HUES64 (cell line): ENCODE results near the gene JOSD1.

Experiments used
- H3K27ac ChIP-seq: 2 replicates; pipeline ENCODE4 v1.7.0; 2013; ENCODE audit warnings: low read depth, low read length, inconsistent platforms
- H3K27me3 ChIP-seq: 2 replicates; pipeline ENCODE4 v1.6.1; 2013; ENCODE audit warnings: mild to moderate bottlenecking, low read length; ENCODE audit not compliant: insufficient read depth
- H3K36me3 ChIP-seq: 2 replicates; pipeline ENCODE4 v1.6.1; 2013; ENCODE audit warnings: mild to moderate bottlenecking, low read length; ENCODE audit not compliant: insufficient read depth
- H3K4me1 ChIP-seq: 2 replicates; pipeline ENCODE4 v1.6.1; 2013; ENCODE audit warnings: mild to moderate bottlenecking, low read length, moderate library complexity; ENCODE audit not compliant: insufficient read depth
- H3K4me3 ChIP-seq: 2 replicates; pipeline ENCODE4 v1.5.1; 2013; ENCODE audit warnings: mild to moderate bottlenecking, low read length, moderate library complexity
- H3K9ac ChIP-seq: 2 replicates; pipeline ENCODE4 v1.6.1; 2013; ENCODE audit warnings: mild to moderate bottlenecking, low read depth, low read length
- H3K9me3 ChIP-seq: 2 replicates; pipeline ENCODE4 v1.6.1; 2013; ENCODE audit warnings: low read depth, low read length; ENCODE audit not compliant: insufficient read depth
- WGBS: fragments of 150-250, 120-280 bp; methylation state at CpG from one replicate; pipeline ENCODE4 v1.1.7; 2013; ENCODE audit warnings: missing lambda C conversion rate; 5-methylcytosine and 5-hydroxymethylcytosine counted together

JOSD1 gene

DNA sequence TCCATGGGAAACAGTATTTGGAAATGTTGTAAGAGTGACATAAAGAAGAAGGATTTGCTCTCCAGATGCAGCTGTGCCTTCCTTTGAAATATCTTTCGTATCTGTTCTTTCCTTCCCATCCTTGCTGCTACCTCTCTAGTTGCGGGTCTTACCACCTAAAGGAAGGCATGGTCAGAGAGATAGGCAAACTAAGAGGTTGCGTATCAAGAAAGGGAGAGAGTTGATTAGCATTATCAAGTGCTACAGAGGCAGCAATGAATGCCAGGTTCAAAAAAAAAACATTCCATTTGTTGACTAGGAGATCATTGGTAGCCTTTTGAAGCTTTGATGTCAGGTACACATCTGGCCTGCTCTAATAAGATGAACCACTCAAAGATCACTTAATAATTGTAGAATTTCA, 9.6 kb upstream of the JOSD1 start:
- peaks cover 36% of the 10 kb centered on the region for H3K4me1 ChIP-seq
- H3K27ac ChIP-seq, result no peak overlapping the region
- no peaks in the 10 kb centered on the region for H3K27me3 ChIP-seq
- H3K4me3 ChIP-seq, result no peak overlapping the region
- peaks cover 23% of the 10 kb centered on the region for H3K36me3 ChIP-seq
- no peak overlapping the region for H3K9ac ChIP-seq
- no peaks in the 10 kb centered on the region for H3K9me3 ChIP-seq
- 94% methylated on average over 3 of the region's 3 CpGs for WGBS

- peaks cover 19% of the 10 kb centered on the region for H3K36me3 ChIP-seq
- H3K4me1 ChIP-seq, result peaks cover 42% of the 10 kb centered on the region
- H3K9ac ChIP-seq, result no peak overlapping the region
Measured at GRCh38 chr22:38709306-38709705, 8.6 kb upstream of the JOSD1 start.

DNA sequence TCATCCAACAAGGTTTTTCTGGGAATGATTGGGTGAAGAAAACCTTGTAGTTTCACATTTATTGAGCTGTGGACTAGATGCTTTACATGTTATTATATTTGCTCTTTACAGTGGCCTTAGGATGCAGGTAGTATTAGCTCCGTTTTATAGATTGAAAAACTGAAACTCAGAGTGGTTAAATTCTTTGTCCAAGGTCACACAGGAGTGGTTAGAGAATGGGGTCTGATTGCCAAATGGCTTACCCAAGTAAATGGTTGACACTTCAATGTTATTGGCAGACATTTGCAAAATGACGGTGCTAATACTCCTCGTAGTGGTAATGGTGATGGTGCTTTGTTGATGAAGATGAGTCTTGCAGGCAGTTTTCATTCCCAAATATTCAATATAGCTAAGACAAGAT, 7.2 kb upstream of the JOSD1 start:
- no peaks in the 10 kb centered on the region for H3K9me3 ChIP-seq
- peaks cover 19% of the 10 kb centered on the region for H3K36me3 ChIP-seq
- 92% methylated on average over 3 of the region's 3 CpGs for WGBS
- no peak overlapping the region for H3K27ac ChIP-seq
- no peak overlapping the region for H3K9ac ChIP-seq
- no peaks in the 10 kb centered on the region for H3K27me3 ChIP-seq
- H3K4me1 ChIP-seq, result peaks cover 36% of the 10 kb centered on the region
- H3K4me3 ChIP-seq, result no peak overlapping the region

More at GRCh38 chr22:38709306-38709705, 8.6 kb upstream of the JOSD1 start:
- 86% methylated on average over 3 of the region's 3 CpGs for WGBS
- Histone ChIP-seq H3K27ac (no peak overlapping the region), H3K4me3 (no peak overlapping the region), H3K9me3 (no peaks in the 10 kb centered on the region), H3K27me3 (no peaks in the 10 kb centered on the region)

DNA sequence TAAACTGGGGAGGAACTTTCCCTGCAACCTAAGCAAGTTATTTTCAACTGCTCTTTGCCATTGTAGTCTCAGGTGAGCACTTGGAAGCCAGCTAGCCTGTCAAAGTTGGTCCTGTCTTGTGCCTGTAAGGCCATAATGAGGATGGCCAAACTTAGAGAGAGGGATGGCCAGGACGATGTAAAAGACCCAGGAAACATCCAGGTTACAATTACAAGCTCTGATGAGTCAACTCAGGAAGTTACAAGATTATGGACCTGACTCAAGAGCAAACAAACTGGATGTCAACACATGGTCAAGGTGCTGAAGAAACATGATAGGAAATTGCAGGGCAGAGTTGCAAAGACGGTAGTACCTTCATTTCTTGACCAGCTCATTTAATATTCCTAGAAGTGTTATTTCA, 6.6 kb upstream of the JOSD1 start:
- no peak overlapping the region for H3K27ac ChIP-seq
- peak overlapping the region; percentile 89 for H3K4me3 ChIP-seq
- peaks cover 30% of the 10 kb centered on the region for H3K4me1 ChIP-seq
- WGBS, result 48% methylated on average over 1 of the region's 2 CpGs
- H3K9me3 ChIP-seq, result no peaks in the 10 kb centered on the region
- peaks cover 19% of the 10 kb centered on the region for H3K36me3 ChIP-seq
- no peaks in the 10 kb centered on the region for H3K27me3 ChIP-seq
- peak overlapping the region; percentile 86; the same call in 1 of the 2 replicates for H3K9ac ChIP-seq

DNA sequence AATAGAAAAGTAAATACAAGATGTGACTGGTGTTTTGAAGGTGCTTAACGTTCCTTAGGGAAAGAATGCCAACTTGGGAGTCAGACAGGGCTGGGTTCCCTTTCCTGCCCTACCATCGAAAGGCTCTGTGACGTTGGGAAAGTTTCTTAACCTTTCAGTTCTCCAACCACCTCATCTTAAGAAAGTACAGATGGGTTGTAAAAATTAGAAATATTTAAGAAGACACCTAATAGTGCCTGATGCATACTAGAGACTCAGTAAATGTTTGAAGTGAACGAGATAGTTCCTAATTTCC, 6.1 kb upstream of the JOSD1 start:
- Histone ChIP-seq H3K4me1 (peaks cover 26% of the 10 kb centered on the region), H3K36me3 (peaks cover 19% of the 10 kb centered on the region), H3K9ac (peak overlapping the region; percentile 86), H3K9me3 (no peaks in the 10 kb centered on the region), H3K4me3 (peak overlapping the region; percentile 89), H3K27ac (no peak overlapping the region), H3K27me3 (no peaks in the 10 kb centered on the region)
- WGBS, result 5% methylated on average over 1 of the region's 4 CpGs

DNA sequence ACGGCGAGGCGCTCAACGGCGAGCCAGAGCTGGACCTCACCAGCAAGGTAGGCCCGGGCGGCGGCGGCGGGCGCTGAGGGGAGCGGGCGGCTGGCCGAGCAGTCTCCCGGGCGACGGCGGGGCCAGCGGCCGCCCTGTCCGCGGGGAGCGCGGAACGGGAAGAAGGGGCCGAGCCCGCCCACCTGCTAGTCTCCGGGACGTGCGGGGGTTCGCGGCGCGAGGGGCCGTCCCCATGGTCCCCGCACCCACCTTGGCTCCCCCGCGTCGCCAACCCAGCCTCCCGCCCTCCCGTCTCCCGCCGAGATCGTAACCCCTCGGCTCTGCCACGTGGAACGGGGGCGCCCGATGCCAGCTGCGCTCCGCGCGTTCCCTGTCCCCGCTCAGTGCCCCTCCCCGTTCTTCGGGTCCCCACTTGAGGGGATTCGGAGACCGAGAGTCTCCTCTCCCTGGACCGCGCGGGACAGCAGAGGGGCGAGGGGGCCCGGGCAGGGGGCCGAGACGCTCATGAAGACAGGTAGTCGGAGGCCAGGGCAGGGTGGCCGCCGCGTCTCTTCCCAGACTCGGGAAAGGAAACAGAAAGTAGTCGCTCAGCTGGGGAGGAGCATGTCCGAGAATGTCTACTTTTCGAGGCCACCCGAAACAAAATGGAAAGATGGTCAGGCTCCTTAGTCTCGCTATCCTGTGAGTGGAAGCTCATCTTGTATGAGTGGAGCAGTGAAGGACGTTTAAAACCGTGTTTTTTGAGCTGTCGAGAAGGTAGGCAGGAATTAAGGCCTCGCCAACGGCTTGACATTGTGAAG, 5.6 kb upstream of the JOSD1 start:
- under 1% methylated on average over 80 of the region's 80 CpGs for WGBS

GRCh38 chr22:38705235-38706100, 4.7 kb upstream of the JOSD1 start, which contains the start of gene GTPBP1:
GTPBP1 (plus strand) TSS chr22:38705944; CDS start chr22:38705956, 12 bp downstream.
- Histone ChIP-seq H3K4me3 (peak within 1 kb of the TSS; percentile 89), H3K9me3 (no peaks in the 10 kb centered on the region), H3K36me3 (peaks cover 14% of the 10 kb centered on the region), H3K9ac (peak within 1 kb of the TSS; percentile 86), H3K27me3 (no peaks in the 10 kb centered on the region), H3K4me1 (peaks cover 26% of the 10 kb centered on the region), H3K27ac (peak within 1 kb of the TSS; percentile 87)
- under 1% methylated on average over 55 of the region's 55 CpGs for WGBS

More for the DNA sequence above, 5.6 kb upstream of the JOSD1 start:
- peaks cover 19% of the 10 kb centered on the region for H3K36me3 ChIP-seq
- peak overlapping the region; percentile 89 for H3K4me3 ChIP-seq
- peak overlapping the region; percentile 87 for H3K27ac ChIP-seq
- H3K9ac ChIP-seq, result peak overlapping the region; percentile 86
- no peaks in the 10 kb centered on the region for H3K9me3 ChIP-seq
- peaks cover 26% of the 10 kb centered on the region for H3K4me1 ChIP-seq
- H3K27me3 ChIP-seq, result no peaks in the 10 kb centered on the region

GRCh38 chr22:38704654-38705234, 4.0 kb upstream of the JOSD1 start:
- H3K9me3 ChIP-seq, result no peaks in the 10 kb centered on the region
- peaks cover 27% of the 10 kb centered on the region for H3K4me1 ChIP-seq
- peak overlapping the region; percentile 76 for H3K27ac ChIP-seq
- WGBS, result 32% methylated on average over 10 of the region's 10 CpGs
- peaks cover 6% of the 10 kb centered on the region for H3K36me3 ChIP-seq
- H3K9ac ChIP-seq, result peak overlapping the region; percentile 63
- H3K27me3 ChIP-seq, result no peaks in the 10 kb centered on the region
- H3K4me3 ChIP-seq, result peak overlapping the region; percentile 52

- peak overlapping the region; percentile 92 for H3K4me3 ChIP-seq
- H3K27ac ChIP-seq, result peak overlapping the region; percentile 93; the same call in 1 of the 2 replicates
- no peaks in the 10 kb centered on the region for H3K27me3 ChIP-seq
- under 1% methylated on average over 57 of the region's 57 CpGs for WGBS
- peaks cover 14% of the 10 kb centered on the region for H3K36me3 ChIP-seq
- H3K9me3 ChIP-seq, result no peaks in the 10 kb centered on the region
- H3K4me1 ChIP-seq, result peaks cover 32% of the 10 kb centered on the region
- H3K9ac ChIP-seq, result peak overlapping the region; percentile 87
Measured at GRCh38 chr22:38700270-38700788, 414 bp downstream of the JOSD1 start.

GRCh38 chr22:38699784-38700183, 959 bp downstream of the JOSD1 start:
- Histone ChIP-seq H3K9me3 (no peaks in the 10 kb centered on the region), H3K27me3 (no peaks in the 10 kb centered on the region), H3K36me3 (peaks cover 18% of the 10 kb centered on the region), H3K4me1 (peaks cover 30% of the 10 kb centered on the region), H3K9ac (peak overlapping the region; percentile 87; the same call in 1 of the 2 replicates), H3K4me3 (peak overlapping the region; percentile 92), H3K27ac (no peak overlapping the region)
- WGBS, result 46% methylated on average over 5 of the region's 6 CpGs
